H1 (cell line): ENCODE data around the gene UBQLN4. TPM values are rescaled to one million over a fixed set of nuclear protein-coding genes. Genes with fewer than 3 reads are reported as not detected.

Experiments
- TEAD4 ChIP-seq: IDR thresholded peaks from 2 replicates; pipeline ENCODE4 v1.6.1; 2012; ENCODE audit warnings: low read depth, low read length, inconsistent platforms, mixed read lengths
- polyA plus RNA-seq, 7 experiments: library from polyadenylated mRNA; depleted of rRNA in 3 of 7; stranded (reverse) in 5 of 7; unstranded in 2 of 7; fragments of >200 nt in 5 of 7; fragments of 200-250 nt in 2 of 7; gene quantifications; 1 replicate in 5 of 7; 2 replicates in 1 of 7; 4 replicates in 1 of 7; pipeline versions ENCODE4 v1.2.1 to v1.2.3, GENCODE V29; 2011 to 2013; ENCODE audit warnings: missing spikeins in 2 of 7, mixed read lengths in 2 of 7
- total RNA-seq: library from RNA; stranded (reverse); fragmentation: NEBNext Ultra II Directional; extraction: Animal tissue kit (Norgen Biotek cat#: 25700); gene quantifications from 2 replicates; pipeline ENCODE4 v1.2.1, GENCODE V29; 2021

UBQLN4 gene
- total and polyA plus RNA-seq, 2 of the 8 experiments (the other 6 are each of a cell fraction or from before 2014, with no cell fraction given) = 37.7 to 52.0 TPM

- no peak for TF ChIP-seq TEAD4
These were observed 41.4 kb downstream of the UBQLN4 start (continued) for GRCh38 chr1:156012051-156012817.
